Endothelial cell of umbilical vein (primary cell): ENCODE measurements around the gene ZNF346. TPM values are rescaled to one million over a fixed set of nuclear protein-coding genes. Genes with fewer than 3 reads are reported as not detected.
"Not testable (repeated sequence)": the region's sequence is repeated elsewhere in the genome, so short reads cannot be mapped to it uniquely, and the experiment has no call there.

Source experiments
- BruUV-seq: library from RNA; stranded (reverse); fragments of 400-500 nt; replicated peaks from 2 replicates; lab custom pipeline; 2021; lab: Mats Ljungman, UMichigan
- CTCF ChIA-PET: fragments of 300-600, 350-600 bp; sonication (Branson Sonifier 250); formaldehyde crosslinking; loops from one replicate; lab custom pipeline; 2021; ENCODE audit warnings: antibody characterized with exemption, inconsistent platforms; lab: Charles Lee
- POLR2A ChIA-PET: fragments of 300-600, 350-600 bp; sonication (Branson Sonifier 250); formaldehyde crosslinking; loops from one replicate; lab custom pipeline; 2021; ENCODE audit warnings: antibody characterized with exemption, inconsistent platforms; lab: Charles Lee
- DNase-seq: peaks from one replicate; pipeline ENCODE4 v3.0.0-alpha.2; 2011; ENCODE audit warnings: low read depth, low spot score
- FAIRE-seq: peaks from 2 replicates; lab custom pipeline; 2011; peaks lifted over from hg19 to GRCh38; lab: Jason Lieb, UNC
- H2AFZ ChIP-seq: 2 replicates; pipeline ENCODE4 v1.6.0; 2012; ENCODE audit warnings: low read depth, low read length, control low read depth, inconsistent platforms
- H3K27ac ChIP-seq: 2 replicates; pipeline ENCODE4 v1.5.1; 2011; ENCODE audit warnings: low read depth, mild to moderate bottlenecking, control low read depth, low read length, moderate library complexity; ENCODE audit not compliant: insufficient read depth
- H3K27me3 ChIP-seq, 2 experiments: 2 replicates each; pipeline versions ENCODE4 v1.6.0 to v1.6.1; 2011; ENCODE audit warnings: low read length in 2 of 2, mixed read lengths in 1 of 2; ENCODE audit not compliant: control insufficient read depth in 2 of 2, insufficient read depth in 2 of 2
- H3K36me3 ChIP-seq, 2 experiments: 2 replicates in 1 of 2; 3 replicates in 1 of 2; pipeline ENCODE4 v1.5.1; 2011; ENCODE audit warnings: low read length in 2 of 2, mild to moderate bottlenecking in 1 of 2, moderate library complexity in 1 of 2; ENCODE audit not compliant: control insufficient read depth in 2 of 2, insufficient read depth in 2 of 2; ENCODE audit errors: extremely low read depth in 1 of 2
- H3K4me1 ChIP-seq: 3 replicates; pipeline ENCODE4 v1.5.1; 2011; ENCODE audit warnings: mild to moderate bottlenecking, low read length; ENCODE audit not compliant: control insufficient read depth, insufficient read depth; ENCODE audit errors: extremely low read depth
- H3K4me2 ChIP-seq: 2 replicates; pipeline ENCODE4 v1.6.1; 2011; ENCODE audit warnings: low read length, control low read depth, mixed read lengths; ENCODE audit not compliant: insufficient read depth
- H3K4me3 ChIP-seq, 3 experiments: fragments of 200-600 bp in 1 of 3; sonication (generic), shearing (Covaris generic) in 1 of 3; replicated peaks in 1 of 3; 2 replicates each; pipeline ENCODE4 v1.5.1; 2011 to 2016; ENCODE audit warnings: control low read depth in 3 of 3, low read length in 3 of 3, mild to moderate bottlenecking in 2 of 3, inconsistent platforms in 1 of 3, low read depth in 1 of 3, moderate library complexity in 1 of 3; ENCODE audit not compliant: insufficient read depth in 1 of 3
- H3K79me2 ChIP-seq: 2 replicates; pipeline ENCODE4 v1.6.0; 2012; ENCODE audit warnings: low read length, inconsistent platforms; ENCODE audit not compliant: control insufficient read depth, insufficient read depth
- H3K9ac ChIP-seq: replicated peaks from 2 replicates; pipeline ENCODE3; 2011; ENCODE audit warnings: low read length, control low read depth; ENCODE audit not compliant: insufficient read depth; ENCODE audit errors: extremely low read depth
- H3K9me1 ChIP-seq: replicated peaks from 3 replicates; pipeline ENCODE4 v1.6.0; 2011; ENCODE audit warnings: mild to moderate bottlenecking, low read length; ENCODE audit not compliant: control insufficient read depth, insufficient read depth; ENCODE audit errors: extremely low read depth
- H3K9me3 ChIP-seq: replicated peaks from 2 replicates; pipeline ENCODE4 v1.5.1; 2012; ENCODE audit warnings: low read length, inconsistent platforms; ENCODE audit not compliant: control insufficient read depth, insufficient read depth
- H4K20me1 ChIP-seq: replicated peaks from 2 replicates; pipeline ENCODE3; 2011; ENCODE audit warnings: mild to moderate bottlenecking, low read length; ENCODE audit not compliant: control insufficient read depth, insufficient read depth; ENCODE audit errors: extremely low read depth
- CTCF ChIP-seq, 2 donors: IDR thresholded peaks; 1 replicate in 1 of 2; 2 replicates in 1 of 2; pipeline ENCODE4 v1.5.1; 2011; ENCODE audit warnings: low read length in 2 of 2, mild to moderate bottlenecking in 2 of 2, moderate library complexity in 2 of 2, control low read depth in 1 of 2, inconsistent platforms in 1 of 2, low read depth in 1 of 2; ENCODE audit not compliant: insufficient read depth in 1 of 2; ENCODE audit errors: extremely low read depth in 1 of 2
- EZH2 ChIP-seq: IDR thresholded peaks from 2 replicates; pipeline ENCODE4 v1.6.1; 2012; ENCODE audit warnings: borderline replicate concordance, low read depth, mild to moderate bottlenecking, moderate library complexity, low read length, inconsistent platforms; ENCODE audit not compliant: severe bottlenecking
- FOS ChIP-seq: IDR thresholded peaks from 2 replicates; pipeline ENCODE4 v1.6.1; 2011; ENCODE audit warnings: mild to moderate bottlenecking, low read length, moderate library complexity, borderline replicate concordance; ENCODE audit not compliant: insufficient read depth
- GATA2 ChIP-seq: IDR thresholded peaks from 2 replicates; pipeline ENCODE4 v1.7.0; 2011; ENCODE audit warnings: low read depth, mild to moderate bottlenecking, moderate library complexity, mixed read lengths, low read length; ENCODE audit not compliant: insufficient read length, insufficient read depth
- JUN ChIP-seq: IDR thresholded peaks from 2 replicates; pipeline ENCODE4 v1.6.1; 2011; ENCODE audit warnings: borderline replicate concordance, low read depth; ENCODE audit not compliant: insufficient read length, insufficient read depth
- MAX ChIP-seq: IDR thresholded peaks from 2 replicates; pipeline ENCODE4 v1.6.1; 2011; ENCODE audit not compliant: insufficient read depth, insufficient read length
- MYC ChIP-seq: IDR thresholded peaks from one replicate; pipeline ENCODE4 v1.6.1; 2011; ENCODE audit warnings: mild to moderate bottlenecking, low read depth, low read length
- POLR2A ChIP-seq: IDR thresholded peaks from 2 replicates; pipeline ENCODE4 v1.6.1; 2012; ENCODE audit warnings: low read depth, mild to moderate bottlenecking, control low read depth, low read length
- POLR2AphosphoS5 ChIP-seq: IDR thresholded peaks from 2 replicates; pipeline ENCODE4 v1.6.1; 2012; ENCODE audit warnings: low read depth, mild to moderate bottlenecking, control low read depth, low read length, moderate library complexity; ENCODE audit not compliant: insufficient read depth
- dilution Hi-C: fragments of 300-500 bp; cut with MboI; formaldehyde crosslinking; loops from one replicate; pipeline ENCODE4 v1.15.0; 2019; ENCODE audit warnings: low sequenced_read_pairs; ENCODE audit not compliant: extremely low pct_ligation_motif_present
- intact Hi-C: fragments of 100-400 bp; cut with micrococcal nuclease; formaldehyde crosslinking; loops from one replicate; pipeline ENCODE4 v1.10.0; 2022
- polyA plus RNA-seq, 4 experiments: library from polyadenylated mRNA; depleted of rRNA in 3 of 4; stranded (reverse) in 3 of 4; unstranded in 1 of 4; fragments of >200 nt; gene quantifications; 2 replicates each; pipeline versions ENCODE4 v1.2.1 to v1.2.3, GENCODE V29; 2011 to 2012; ENCODE audit warnings: missing spikeins in 1 of 4
- total RNA-seq: library from RNA; stranded (reverse); gene quantifications from 2 replicates; pipeline ENCODE4 v1.2.3, GENCODE V29; 2021

Gene ZNF346
- total and polyA plus RNA-seq, 2 donors (not counting 3 experiments of a cell fraction or from before 2014, with no cell fraction given): 25.3 to 35.2 TPM

- H3K9ac ChIP-seq: no peak overlapping the region
- H3K36me3 ChIP-seq: peaks cover 9% of the 10 kb centered on the region in 2 experiments
- no TSS peak for BruUV-seq
- FAIRE-seq (no peak), DNase-seq (no peak)
- H3K27me3 ChIP-seq: no peaks in the 10 kb centered on the region
- no peak overlapping the region for H3K27ac ChIP-seq
- no peaks in the 10 kb centered on the region for H4K20me1 ChIP-seq
- no peaks in the 10 kb centered on the region for H3K4me1 ChIP-seq
- no peak overlapping the region for H2AFZ ChIP-seq
- H3K9me1 ChIP-seq: no peaks in the 10 kb centered on the region
- peaks cover 29% of the 10 kb centered on the region for H3K79me2 ChIP-seq
- dilution Hi-C loops (no loop called here), intact Hi-C loops (no loop called here)
- H3K4me2 ChIP-seq: no peak overlapping the region
- no peak overlapping the region for H3K4me3 ChIP-seq
- ChIA-PET POLR2A (interaction anchor here (0.7 kb wide), 1 partner anchor 10 kb away, joined by 4 read pairs; no protein-coding TSS in a partner anchor), CTCF (interaction anchor here (1.3 kb wide), 1 partner anchor 320 kb away, joined by 3 read pairs; no protein-coding TSS in a partner anchor)
- TF ChIP-seq POLR2A: no peak
- no peak for TF ChIP-seq GATA2
- TF ChIP-seq FOS: no peak
- TF ChIP-seq CTCF (IDR thresholded peaks at IDR 0.05; ENCODE audit: extremely low read depth in 1 of 2, insufficient read depth in 1 of 2, low read depth in 1 of 2, low read length in 2 of 2): no peak
- no peak for TF ChIP-seq POLR2AphosphoS5
- TF ChIP-seq JUN: no peak
- no peak for TF ChIP-seq MYC
- TF ChIP-seq MAX: no peak
- no peak for TF ChIP-seq EZH2
- no peaks in the 10 kb centered on the region for H3K9me3 ChIP-seq
These were observed 41.7 kb upstream of the ZNF346 start for GRCh38 chr5:176980818-176981217.

GRCh38 chr5:176983112-176983511 lies 39.4 kb upstream of the ZNF346 start:
- POLR2A ChIA-PET, CTCF ChIA-PET, dilution Hi-C loops, H3K27ac ChIP-seq, H3K4me3 ChIP-seq, H3K9ac ChIP-seq, FAIRE-seq, H3K27me3 ChIP-seq, BruUV-seq, H3K9me3 ChIP-seq, H3K9me1 ChIP-seq, DNase-seq, H4K20me1 ChIP-seq, H3K4me2 ChIP-seq, H3K4me1 ChIP-seq, H2AFZ ChIP-seq, intact Hi-C loops: not testable (repeated sequence)
- Histone ChIP-seq H3K36me3 (peaks cover 9 to 12% of the 10 kb centered on the region in 2 experiments), H3K79me2 (peaks cover 47% of the 10 kb centered on the region)

- FAIRE-seq: not testable (repeated sequence)
- peaks cover 52% of the 10 kb centered on the region for H3K79me2 ChIP-seq
- H3K36me3 ChIP-seq: peaks cover 9 to 12% of the 10 kb centered on the region in 2 experiments
These were observed 38.9 kb upstream of the ZNF346 start for GRCh38 chr5:176983593-176983992.

More at GRCh38 chr5:176983593-176983992, 38.9 kb upstream of the ZNF346 start:
- POLR2A ChIA-PET, H3K4me1 ChIP-seq, BruUV-seq, H3K9me1 ChIP-seq, H3K4me2 ChIP-seq, H4K20me1 ChIP-seq, DNase-seq, H3K9ac ChIP-seq, H3K27ac ChIP-seq, H3K27me3 ChIP-seq, H3K4me3 ChIP-seq, H3K9me3 ChIP-seq, intact Hi-C loops, CTCF ChIA-PET, H2AFZ ChIP-seq, dilution Hi-C loops: not testable (repeated sequence)
